ENCODE measurements around the gene POLQ.

Gene POLQ

GRCh38 chr3:121566773-121567172, 21.0 kb upstream of the POLQ start:
- H4K8ac ChIP-seq (ENCODE audit: low read length), result no peak overlapping the region
- H3K14ac ChIP-seq (ENCODE audit: low read length in 2 of 2), result no peak overlapping the region
- H3K9ac ChIP-seq (ENCODE audit: low read length), result no peak overlapping the region
- no peak overlapping the region for H3K18ac ChIP-seq (ENCODE audit: low read depth in 1 of 2, low read length in 2 of 2)
- no peak overlapping the region for H2AFZ ChIP-seq (ENCODE audit: low read depth, low read length)
- H3K4me2 ChIP-seq (ENCODE audit: low read length, poor library complexity, severe bottlenecking), result no peak overlapping the region
- no peak overlapping the region for H3K23ac ChIP-seq (ENCODE audit: low read length in 2 of 2)
- H2BK5ac ChIP-seq (ENCODE audit: low read depth, low read length, poor library complexity, severe bottlenecking), result no peak overlapping the region
- no peak overlapping the region for H3K4me3 ChIP-seq (ENCODE audit: insufficient read depth in 1 of 2, low read depth in 1 of 2, low read length in 2 of 2)
- no peaks in the 10 kb centered on the region for H3K9me3 ChIP-seq (ENCODE audit: control insufficient read depth, low read length)
- H2BK12ac ChIP-seq (ENCODE audit: low read length in 2 of 2), result no peak overlapping the region
- no peaks in the 10 kb centered on the region for H3K27me3 ChIP-seq (ENCODE audit: control insufficient read depth in 1 of 2, insufficient read depth in 1 of 2, low read length in 2 of 2)
- no peak overlapping the region for H4K91ac ChIP-seq (ENCODE audit: low read length)
- H3K4me1 ChIP-seq (ENCODE audit: control insufficient read depth, insufficient read depth, low read depth, low read length), result no peaks in the 10 kb centered on the region
- no peak for DNase-seq
- H3K36me3 ChIP-seq (ENCODE audit: control insufficient read depth in 1 of 2, insufficient read depth in 2 of 2, low read depth in 1 of 2, low read length in 2 of 2), result no peaks in the 10 kb centered on the region
- H2BK15ac ChIP-seq (ENCODE audit: low read depth, poor library complexity, severe bottlenecking), result no peak overlapping the region
- 90% methylated on average over 9 of the region's 9 CpGs for WGBS
- H3K4ac ChIP-seq (ENCODE audit: low read depth in 1 of 2, low read length in 2 of 2), result no peak overlapping the region
- H3K79me1 ChIP-seq (replicated peaks; ENCODE audit: low read length, poor library complexity, severe bottlenecking), result no peaks in the 10 kb centered on the region
- H3K27ac ChIP-seq (ENCODE audit: low read length, poor library complexity, severe bottlenecking), result no peak overlapping the region
- no peak overlapping the region for H2BK120ac ChIP-seq (ENCODE audit: low read depth, low read length)
- H2AK5ac ChIP-seq (ENCODE audit: low read length, severe bottlenecking), result no peak overlapping the region

- Histone ChIP-seq H3K23ac (ENCODE audit: low read length in 2 of 2) (no peak overlapping the region), H2BK15ac (ENCODE audit: low read depth, poor library complexity, severe bottlenecking) (no peak overlapping the region), H3K4me2 (ENCODE audit: low read length, poor library complexity, severe bottlenecking) (no peak overlapping the region), H2BK5ac (ENCODE audit: low read depth, low read length, poor library complexity, severe bottlenecking) (no peak overlapping the region), H2AK5ac (ENCODE audit: low read length, severe bottlenecking) (no peak overlapping the region), H3K27ac (ENCODE audit: low read length, poor library complexity, severe bottlenecking) (no peak overlapping the region), H3K79me1 (replicated peaks; ENCODE audit: low read length, poor library complexity, severe bottlenecking) (no peaks in the 10 kb centered on the region), H2AFZ (ENCODE audit: low read depth, low read length) (no peak overlapping the region), H4K91ac (ENCODE audit: low read length) (no peak overlapping the region), H3K4me1 (ENCODE audit: control insufficient read depth, insufficient read depth, low read depth, low read length) (peaks cover 1% of the 10 kb centered on the region), H3K9ac (ENCODE audit: low read length) (no peak overlapping the region), H4K8ac (ENCODE audit: low read length) (no peak overlapping the region), H3K9me3 (ENCODE audit: control insufficient read depth, low read length) (no peaks in the 10 kb centered on the region), H3K18ac (ENCODE audit: low read depth in 1 of 2, low read length in 2 of 2) (no peak overlapping the region), H3K36me3 (ENCODE audit: control insufficient read depth in 1 of 2, insufficient read depth in 2 of 2, low read depth in 1 of 2, low read length in 2 of 2) (no peaks in the 10 kb centered on the region), H3K14ac (ENCODE audit: low read length in 2 of 2) (no peak overlapping the region), H3K4me3 (ENCODE audit: insufficient read depth in 1 of 2, low read depth in 1 of 2, low read length in 2 of 2) (no peak overlapping the region), H3K4ac (ENCODE audit: low read depth in 1 of 2, low read length in 2 of 2) (no peak overlapping the region), H3K27me3 (ENCODE audit: control insufficient read depth in 1 of 2, insufficient read depth in 1 of 2, low read length in 2 of 2) (no peaks in the 10 kb centered on the region), H2BK120ac (ENCODE audit: low read depth, low read length) (no peak overlapping the region), H2BK12ac (ENCODE audit: low read length in 2 of 2) (no peak overlapping the region)
- no peak for DNase-seq
These were observed 16.4 kb upstream of the POLQ start for GRCh38 chr3:121562148-121562547.

- no peak overlapping the region for H4K91ac ChIP-seq (ENCODE audit: low read length)
These were observed 11.7 kb upstream of the POLQ start for GRCh38 chr3:121557426-121557934.

GRCh38 chr3:121552797-121553196, 7.0 kb upstream of the POLQ start:
- H2BK5ac ChIP-seq (ENCODE audit: low read depth, low read length, poor library complexity, severe bottlenecking), result no peak overlapping the region
- no peak overlapping the region for H2BK120ac ChIP-seq (ENCODE audit: low read depth, low read length)
- 96% methylated on average over 2 of the region's 3 CpGs for WGBS
- no peak overlapping the region for H3K4ac ChIP-seq (ENCODE audit: low read depth in 1 of 2, low read length in 2 of 2)
- no peak overlapping the region for H2BK12ac ChIP-seq (ENCODE audit: low read length in 2 of 2)
- no peaks in the 10 kb centered on the region for H3K27me3 ChIP-seq (ENCODE audit: control insufficient read depth in 1 of 2, insufficient read depth in 1 of 2, low read length in 2 of 2)
- H2AK5ac ChIP-seq (ENCODE audit: low read length, severe bottlenecking), result no peak overlapping the region
- H4K8ac ChIP-seq (ENCODE audit: low read length), result no peak overlapping the region
- peaks cover under 1% of the 10 kb centered on the region for H3K4me1 ChIP-seq (ENCODE audit: control insufficient read depth, insufficient read depth, low read depth, low read length)
- H4K91ac ChIP-seq (ENCODE audit: low read length), result no peak overlapping the region
- H3K4me2 ChIP-seq (ENCODE audit: low read length, poor library complexity, severe bottlenecking), result no peak overlapping the region
- H3K36me3 ChIP-seq (ENCODE audit: control insufficient read depth in 1 of 2, insufficient read depth in 2 of 2, low read depth in 1 of 2, low read length in 2 of 2), result no peaks in the 10 kb centered on the region
- H3K9me3 ChIP-seq (ENCODE audit: control insufficient read depth, low read length), result no peaks in the 10 kb centered on the region
- no peak overlapping the region for H3K9ac ChIP-seq (ENCODE audit: low read length)
- H2BK15ac ChIP-seq (ENCODE audit: low read depth, poor library complexity, severe bottlenecking), result no peak overlapping the region
- no peaks in the 10 kb centered on the region for H3K79me1 ChIP-seq (replicated peaks; ENCODE audit: low read length, poor library complexity, severe bottlenecking)
- H2AFZ ChIP-seq (ENCODE audit: low read depth, low read length), result no peak overlapping the region
- no peak overlapping the region for H3K18ac ChIP-seq (ENCODE audit: low read depth in 1 of 2, low read length in 2 of 2)
- H3K27ac ChIP-seq (ENCODE audit: low read length, poor library complexity, severe bottlenecking), result no peak overlapping the region
- DNase-seq, result no peak
- no peak overlapping the region for H3K4me3 ChIP-seq (ENCODE audit: insufficient read depth in 1 of 2, low read depth in 1 of 2, low read length in 2 of 2)
- H3K23ac ChIP-seq (ENCODE audit: low read length in 2 of 2), result no peak overlapping the region
- no peak overlapping the region for H3K14ac ChIP-seq (ENCODE audit: low read length in 2 of 2)

More at GRCh38 chr3:121557426-121557934, 11.7 kb upstream of the POLQ start:
- H3K23ac ChIP-seq (ENCODE audit: low read length in 2 of 2), result no peak overlapping the region
- H3K4me1 ChIP-seq (ENCODE audit: control insufficient read depth, insufficient read depth, low read depth, low read length), result peaks cover 1% of the 10 kb centered on the region
- WGBS, result 100% methylated on average over 4 of the region's 5 CpGs
- no peak overlapping the region for H4K8ac ChIP-seq (ENCODE audit: low read length)
- no peaks in the 10 kb centered on the region for H3K27me3 ChIP-seq (ENCODE audit: control insufficient read depth in 1 of 2, insufficient read depth in 1 of 2, low read length in 2 of 2)
- H2BK120ac ChIP-seq (ENCODE audit: low read depth, low read length), result no peak overlapping the region
- H3K9ac ChIP-seq (ENCODE audit: low read length), result no peak overlapping the region
- no peaks in the 10 kb centered on the region for H3K36me3 ChIP-seq (ENCODE audit: control insufficient read depth in 1 of 2, insufficient read depth in 2 of 2, low read depth in 1 of 2, low read length in 2 of 2)
- no peak for DNase-seq
- H3K14ac ChIP-seq (ENCODE audit: low read length in 2 of 2), result no peak overlapping the region
- H3K4ac ChIP-seq (ENCODE audit: low read depth in 1 of 2, low read length in 2 of 2), result no peak overlapping the region
- no peaks in the 10 kb centered on the region for H3K9me3 ChIP-seq (ENCODE audit: control insufficient read depth, low read length)
- H2AFZ ChIP-seq (ENCODE audit: low read depth, low read length), result no peak overlapping the region
- H3K79me1 ChIP-seq (replicated peaks; ENCODE audit: low read length, poor library complexity, severe bottlenecking), result no peaks in the 10 kb centered on the region
- no peak overlapping the region for H3K4me3 ChIP-seq (ENCODE audit: insufficient read depth in 1 of 2, low read depth in 1 of 2, low read length in 2 of 2)
- no peak overlapping the region for H2AK5ac ChIP-seq (ENCODE audit: low read length, severe bottlenecking)
- no peak overlapping the region for H3K4me2 ChIP-seq (ENCODE audit: low read length, poor library complexity, severe bottlenecking)
- no peak overlapping the region for H3K27ac ChIP-seq (ENCODE audit: low read length, poor library complexity, severe bottlenecking)
- H2BK12ac ChIP-seq (ENCODE audit: low read length in 2 of 2), result no peak overlapping the region
- H2BK5ac ChIP-seq (ENCODE audit: low read depth, low read length, poor library complexity, severe bottlenecking), result no peak overlapping the region
- H2BK15ac ChIP-seq (ENCODE audit: low read depth, poor library complexity, severe bottlenecking), result no peak overlapping the region
- no peak overlapping the region for H3K18ac ChIP-seq (ENCODE audit: low read depth in 1 of 2, low read length in 2 of 2)

Measured in mesenchymal stem cell (in vitro differentiated cells and primary cell).